Measurements from ENCODE around the gene MPV17L2.

Gene MPV17L2

DNA sequence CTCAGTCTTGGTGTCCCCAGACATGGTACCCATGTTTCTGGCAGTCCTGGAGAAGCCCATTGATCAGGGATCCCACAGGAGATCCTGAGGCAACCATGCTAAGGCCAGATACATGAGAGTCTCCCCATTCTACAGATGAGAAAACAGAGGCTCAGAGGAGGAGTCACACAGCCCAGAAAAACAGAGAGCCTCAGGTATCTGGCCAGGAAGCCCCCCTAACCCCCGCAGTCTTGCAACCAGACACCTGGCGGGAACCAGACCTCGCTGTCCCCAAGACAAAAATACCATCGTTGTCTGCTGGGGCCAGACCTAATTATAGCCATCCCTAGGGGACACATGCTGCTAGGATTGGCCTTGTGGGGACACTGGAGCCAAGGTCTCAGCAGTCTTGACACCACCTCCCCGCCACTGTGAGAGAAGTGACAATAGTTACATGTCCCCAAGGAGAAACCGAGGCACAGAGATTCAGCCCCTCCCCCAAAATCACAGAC, 34.8 kb downstream of the MPV17L2 start:
- Histone ChIP-seq H3K9ac (ENCODE audit: low read depth, low read length, poor library complexity, severe bottlenecking) (no peak overlapping the region), H3K4me3 (ENCODE audit: low read length, poor library complexity, severe bottlenecking) (no peak overlapping the region), H4K20me1 (ENCODE audit: insufficient read depth, low read length, poor library complexity, severe bottlenecking) (no peaks in the 10 kb centered on the region), H3K9me3 (ENCODE audit: insufficient read depth, low read depth, low read length) (no peaks in the 10 kb centered on the region), H3K4me1 (ENCODE audit: insufficient read depth, low read length, poor library complexity, severe bottlenecking) (peaks cover 7% of the 10 kb centered on the region), H3F3A (ENCODE audit: low read depth) (no peaks in the 10 kb centered on the region), H2AFZ (ENCODE audit: low read length) (no peak overlapping the region), H3K36me3 (ENCODE audit: insufficient read depth, low read length) (no peaks in the 10 kb centered on the region), H3K79me2 (ENCODE audit: insufficient read depth, low read length) (no peaks in the 10 kb centered on the region), H3K9me2 (replicated peaks; ENCODE audit: low read depth, low read length) (no peaks in the 10 kb centered on the region), H3K4me2 (ENCODE audit: low read depth, low read length, poor library complexity, severe bottlenecking) (no peak overlapping the region), H3K27me3 (ENCODE audit: insufficient read depth, low read length, poor library complexity, severe bottlenecking) (no peaks in the 10 kb centered on the region)
- no peak for TF ChIP-seq EZH2phosphoT487 (IDR thresholded peaks at IDR 0.05; ENCODE audit: borderline replicate concordance)
- TF ChIP-seq, protein P1, sequence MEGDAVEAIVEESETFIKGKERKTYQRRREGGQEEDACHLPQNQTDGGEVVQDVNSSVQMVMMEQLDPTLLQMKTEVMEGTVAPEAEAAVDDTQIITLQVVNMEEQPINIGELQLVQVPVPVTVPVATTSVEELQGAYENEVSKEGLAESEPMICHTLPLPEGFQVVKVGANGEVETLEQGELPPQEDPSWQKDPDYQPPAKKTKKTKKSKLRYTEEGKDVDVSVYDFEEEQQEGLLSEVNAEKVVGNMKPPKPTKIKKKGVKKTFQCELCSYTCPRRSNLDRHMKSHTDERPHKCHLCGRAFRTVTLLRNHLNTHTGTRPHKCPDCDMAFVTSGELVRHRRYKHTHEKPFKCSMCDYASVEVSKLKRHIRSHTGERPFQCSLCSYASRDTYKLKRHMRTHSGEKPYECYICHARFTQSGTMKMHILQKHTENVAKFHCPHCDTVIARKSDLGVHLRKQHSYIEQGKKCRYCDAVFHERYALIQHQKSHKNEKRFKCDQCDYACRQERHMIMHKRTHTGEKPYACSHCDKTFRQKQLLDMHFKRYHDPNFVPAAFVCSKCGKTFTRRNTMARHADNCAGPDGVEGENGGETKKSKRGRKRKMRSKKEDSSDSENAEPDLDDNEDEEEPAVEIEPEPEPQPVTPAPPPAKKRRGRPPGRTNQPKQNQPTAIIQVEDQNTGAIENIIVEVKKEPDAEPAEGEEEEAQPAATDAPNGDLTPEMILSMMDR (conservative IDR thresholded peaks at IDR 0.05; ENCODE audit: low read length) = no peak

GRCh38 chr19:18229474-18229873, 36.5 kb downstream of the MPV17L2 start:
- Histone ChIP-seq H3K9me3 (ENCODE audit: insufficient read depth, low read depth, low read length) (no peaks in the 10 kb centered on the region), H3F3A (ENCODE audit: low read depth) (no peaks in the 10 kb centered on the region), H4K20me1 (ENCODE audit: insufficient read depth, low read length, poor library complexity, severe bottlenecking) (peaks cover 2% of the 10 kb centered on the region), H3K4me1 (ENCODE audit: insufficient read depth, low read length, poor library complexity, severe bottlenecking) (peaks cover 7% of the 10 kb centered on the region), H2AFZ (ENCODE audit: low read length) (no peak overlapping the region), H3K9ac (ENCODE audit: low read depth, low read length, poor library complexity, severe bottlenecking) (no peak overlapping the region), H3K79me2 (ENCODE audit: insufficient read depth, low read length) (no peaks in the 10 kb centered on the region), H3K36me3 (ENCODE audit: insufficient read depth, low read length) (no peaks in the 10 kb centered on the region), H3K27me3 (ENCODE audit: insufficient read depth, low read length, poor library complexity, severe bottlenecking) (no peaks in the 10 kb centered on the region), H3K9me2 (replicated peaks; ENCODE audit: low read depth, low read length) (no peaks in the 10 kb centered on the region), H3K4me3 (ENCODE audit: low read length, poor library complexity, severe bottlenecking) (no peak overlapping the region), H3K4me2 (ENCODE audit: low read depth, low read length, poor library complexity, severe bottlenecking) (no peak overlapping the region)
- TF ChIP-seq EZH2phosphoT487 (IDR thresholded peaks at IDR 0.05; ENCODE audit: borderline replicate concordance) = no peak
- TF ChIP-seq, protein P1 (conservative IDR thresholded peaks at IDR 0.05; ENCODE audit: low read length) = peak; percentile 59

DNA sequence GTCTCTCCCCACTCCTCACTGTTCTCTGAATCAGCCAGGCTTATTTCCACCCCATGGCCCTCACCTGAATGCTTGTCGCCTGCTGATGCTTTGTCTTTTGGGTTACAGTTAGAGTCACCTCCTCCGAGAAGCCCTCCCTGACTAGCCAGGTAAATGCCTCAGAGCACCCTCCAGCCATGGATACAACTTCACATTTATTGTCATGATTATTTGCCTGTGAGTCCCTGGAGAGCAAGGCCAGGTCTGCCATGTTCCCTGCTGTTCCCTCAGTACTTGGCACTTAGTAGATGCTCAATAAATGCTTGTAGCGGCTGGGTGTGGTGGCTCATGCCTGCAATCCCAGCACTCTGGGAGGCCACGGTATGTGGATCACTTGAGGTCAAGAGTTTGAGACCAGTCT, 36.9 kb downstream of the MPV17L2 start:
- no peak overlapping the region for H2AFZ ChIP-seq (ENCODE audit: low read length)
- H3F3A ChIP-seq (ENCODE audit: low read depth) = no peaks in the 10 kb centered on the region
- TF ChIP-seq, protein P1 (conservative IDR thresholded peaks at IDR 0.05; ENCODE audit: low read length) = no peak
- TF ChIP-seq EZH2phosphoT487 (IDR thresholded peaks at IDR 0.05; ENCODE audit: borderline replicate concordance) = no peak
- H3K36me3 ChIP-seq (ENCODE audit: insufficient read depth, low read length) = no peaks in the 10 kb centered on the region
- H3K79me2 ChIP-seq (ENCODE audit: insufficient read depth, low read length) = no peaks in the 10 kb centered on the region
- no peaks in the 10 kb centered on the region for H3K27me3 ChIP-seq (ENCODE audit: insufficient read depth, low read length, poor library complexity, severe bottlenecking)
- no peak overlapping the region for H3K4me2 ChIP-seq (ENCODE audit: low read depth, low read length, poor library complexity, severe bottlenecking)
- H4K20me1 ChIP-seq (ENCODE audit: insufficient read depth, low read length, poor library complexity, severe bottlenecking) = peaks cover 2% of the 10 kb centered on the region
- no peaks in the 10 kb centered on the region for H3K9me2 ChIP-seq (replicated peaks; ENCODE audit: low read depth, low read length)
- H3K4me3 ChIP-seq (ENCODE audit: low read length, poor library complexity, severe bottlenecking) = no peak overlapping the region
- no peaks in the 10 kb centered on the region for H3K9me3 ChIP-seq (ENCODE audit: insufficient read depth, low read depth, low read length)
- H3K9ac ChIP-seq (ENCODE audit: low read depth, low read length, poor library complexity, severe bottlenecking) = no peak overlapping the region
- H3K4me1 ChIP-seq (ENCODE audit: insufficient read depth, low read length, poor library complexity, severe bottlenecking) = peaks cover 7% of the 10 kb centered on the region

Measured in Loucy (cell line).